H1 (cell line): ENCODE data around the gene HBS1L.

Experiments
- BRCA1 ChIP-seq: IDR thresholded peaks from 2 replicates; pipeline ENCODE4 v1.6.1; 2012; ENCODE audit warnings: low read depth, low read length, improper control_type of control experiment
- CHD1 ChIP-seq: IDR thresholded peaks from 2 replicates; pipeline ENCODE4 v1.6.1; 2012; ENCODE audit warnings: low read depth, low read length, improper control_type of control experiment
- CHD2 ChIP-seq: IDR thresholded peaks from 2 replicates; pipeline ENCODE4 v1.6.1; 2012; ENCODE audit warnings: low read length, improper control_type of control experiment
- EP300 ChIP-seq, 2 experiments: IDR thresholded peaks; 1 replicate in 1 of 2; 2 replicates in 1 of 2; pipeline ENCODE4 v1.6.1; 2011 to 2012; ENCODE audit warnings: low read depth in 2 of 2, low read length in 2 of 2, mild to moderate bottlenecking in 2 of 2, borderline replicate concordance in 1 of 2, inconsistent platforms in 1 of 2, moderate library complexity in 1 of 2
- EZH2 ChIP-seq: fragments of 200-600 bp; sonication (generic); IDR thresholded peaks from 2 replicates; pipeline ENCODE4 v1.7.1; 2012; ENCODE audit warnings: low read depth, mild to moderate bottlenecking, moderate library complexity, low read length, inconsistent platforms; ENCODE audit not compliant: severe bottlenecking
- GABPA ChIP-seq: IDR thresholded peaks from 2 replicates; pipeline ENCODE4 v1.6.1; 2011; ENCODE audit warnings: mild to moderate bottlenecking, low read length, moderate library complexity, borderline replicate concordance; ENCODE audit not compliant: insufficient read depth
- JUN ChIP-seq: IDR thresholded peaks from 2 replicates; pipeline ENCODE4 v1.6.1; 2011; ENCODE audit warnings: low read depth, mild to moderate bottlenecking, improper control_type of control experiment, low read length
- POLR2A ChIP-seq, 2 experiments: IDR thresholded peaks; 1 replicate in 1 of 2; 2 replicates in 1 of 2; pipeline ENCODE4 v1.6.1; 2011; ENCODE audit warnings: low read depth in 2 of 2, low read length in 2 of 2, mild to moderate bottlenecking in 2 of 2; ENCODE audit errors: control extremely low read depth in 1 of 2
- POLR2AphosphoS5 ChIP-seq: IDR thresholded peaks from 2 replicates; pipeline ENCODE4 v1.6.1; 2011; ENCODE audit warnings: low read depth, low read length
- RBBP5 ChIP-seq: IDR thresholded peaks from 2 replicates; pipeline ENCODE4 v1.7.1; 2012; ENCODE audit warnings: low read depth, mild to moderate bottlenecking, inconsistent platforms, low read length, moderate library complexity, borderline replicate concordance
- TAF1 ChIP-seq: IDR thresholded peaks from 2 replicates; pipeline ENCODE4 v1.6.1; 2011; ENCODE audit warnings: mild to moderate bottlenecking, low read depth, low read length
- TEAD4 ChIP-seq: IDR thresholded peaks from 2 replicates; pipeline ENCODE4 v1.6.1; 2012; ENCODE audit warnings: low read depth, low read length, inconsistent platforms, mixed read lengths
- TF ChIP-seq, protein P1 (sequence below), 3 experiments: IDR thresholded peaks; 1 replicate in 2 of 3; 2 replicates in 1 of 3; pipeline versions ENCODE4 v1.5.1 to v1.6.1; 2011; ENCODE audit warnings: low read length in 3 of 3, mild to moderate bottlenecking in 3 of 3, inconsistent platforms in 2 of 3, low read depth in 1 of 3, moderate library complexity in 1 of 3; ENCODE audit not compliant: insufficient read depth in 1 of 3; ENCODE audit errors: control extremely low read depth in 1 of 3

DNA sequence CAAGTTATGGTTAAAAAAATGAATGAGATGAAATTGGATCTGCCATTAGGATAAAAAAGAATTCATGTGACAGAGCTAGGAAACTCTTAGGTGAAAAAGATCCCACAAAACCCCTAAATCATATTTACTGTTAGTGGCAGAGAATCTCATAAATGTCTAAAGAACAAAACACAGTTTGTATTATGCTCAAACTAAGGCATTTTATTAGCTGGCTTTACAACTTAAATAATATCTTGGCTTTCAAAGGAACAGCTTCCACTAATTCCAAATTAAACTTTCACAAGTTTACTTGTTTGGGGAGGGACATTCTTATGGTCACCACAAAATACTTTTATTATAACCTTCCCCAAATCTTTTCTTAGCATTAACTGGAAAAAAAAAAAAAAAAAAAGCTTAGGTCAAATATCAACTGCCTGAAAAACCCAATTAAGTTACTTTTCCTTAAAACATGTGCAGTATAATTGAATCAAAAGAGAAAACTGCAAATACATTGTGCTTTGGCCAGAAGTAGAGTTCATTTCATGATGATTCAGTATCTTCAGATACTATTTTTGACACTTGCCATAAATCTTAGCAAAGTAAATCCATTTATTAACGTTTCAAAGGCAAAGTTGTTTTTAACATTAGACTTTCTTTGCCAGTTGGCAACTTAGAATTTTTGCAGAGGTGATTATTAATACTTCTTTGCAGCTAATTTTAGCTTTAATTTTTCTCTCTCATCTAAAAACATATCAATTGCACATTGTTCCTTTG lies 90.0 kb downstream of the HBS1L start:
- TF ChIP-seq, protein P1, sequence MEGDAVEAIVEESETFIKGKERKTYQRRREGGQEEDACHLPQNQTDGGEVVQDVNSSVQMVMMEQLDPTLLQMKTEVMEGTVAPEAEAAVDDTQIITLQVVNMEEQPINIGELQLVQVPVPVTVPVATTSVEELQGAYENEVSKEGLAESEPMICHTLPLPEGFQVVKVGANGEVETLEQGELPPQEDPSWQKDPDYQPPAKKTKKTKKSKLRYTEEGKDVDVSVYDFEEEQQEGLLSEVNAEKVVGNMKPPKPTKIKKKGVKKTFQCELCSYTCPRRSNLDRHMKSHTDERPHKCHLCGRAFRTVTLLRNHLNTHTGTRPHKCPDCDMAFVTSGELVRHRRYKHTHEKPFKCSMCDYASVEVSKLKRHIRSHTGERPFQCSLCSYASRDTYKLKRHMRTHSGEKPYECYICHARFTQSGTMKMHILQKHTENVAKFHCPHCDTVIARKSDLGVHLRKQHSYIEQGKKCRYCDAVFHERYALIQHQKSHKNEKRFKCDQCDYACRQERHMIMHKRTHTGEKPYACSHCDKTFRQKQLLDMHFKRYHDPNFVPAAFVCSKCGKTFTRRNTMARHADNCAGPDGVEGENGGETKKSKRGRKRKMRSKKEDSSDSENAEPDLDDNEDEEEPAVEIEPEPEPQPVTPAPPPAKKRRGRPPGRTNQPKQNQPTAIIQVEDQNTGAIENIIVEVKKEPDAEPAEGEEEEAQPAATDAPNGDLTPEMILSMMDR (IDR thresholded peaks at IDR 0.05; ENCODE audit: control extremely low read depth in 1 of 3, insufficient read depth in 1 of 3, low read depth in 1 of 3, low read length in 3 of 3) = no peak
- TF ChIP-seq CHD2 = no peak
- no peak for TF ChIP-seq POLR2AphosphoS5
- TF ChIP-seq CHD1 = no peak
- TF ChIP-seq RBBP5 = no peak
- TF ChIP-seq TAF1 = no peak
- TF ChIP-seq TEAD4 = no peak
- no peak for TF ChIP-seq JUN
- TF ChIP-seq EZH2 = no peak
- no peak for TF ChIP-seq POLR2A (IDR thresholded peaks at IDR 0.05; ENCODE audit: control extremely low read depth in 1 of 2, low read depth in 2 of 2, low read length in 2 of 2)
- TF ChIP-seq EP300 (IDR thresholded peaks at IDR 0.05; ENCODE audit: borderline replicate concordance in 1 of 2, low read depth in 2 of 2, low read length in 2 of 2) = no peak
- no peak for TF ChIP-seq GABPA
- TF ChIP-seq BRCA1 = no peak
